HepG2 (cell line): Measurements from ENCODE around the gene PSAP. TPM values are rescaled to one million over a fixed set of nuclear protein-coding genes. Genes with fewer than 3 reads are reported as not detected.

ENCODE experiments used
- ATAC-seq: fragments of 200-7000 bp; cut with Tn5 transposase; 3 replicates; pipeline ENCODE4 v1.9.1; 2020; ENCODE audit warnings: mild to moderate bottlenecking, moderate library complexity
- BruUV-seq: library from RNA; stranded (reverse); fragments of 400-500 nt; replicated peaks from 2 replicates; lab custom pipeline; 2021; lab: Mats Ljungman, UMichigan
- CTCF ChIA-PET: fragments of 300-600 bp; formaldehyde crosslinking; extraction: SDS; loops from one replicate; lab custom pipeline; 2021; ENCODE audit warnings: low total read pairs, inconsistent platforms, low intra/inter-chr PET ratio; lab: Yijun Ruan, JAX
- POLR2A ChIA-PET: fragments of 350-600 bp; sonication (Branson Sonifier 250); formaldehyde crosslinking; loops from one replicate; lab custom pipeline; 2020; ENCODE audit warnings: antibody characterized with exemption, inconsistent platforms; lab: Yijun Ruan, JAX
- DNase-seq: peaks from one replicate; pipeline ENCODE4 v3.0.0-alpha.2; 2015; ENCODE audit warnings: low spot score
- FAIRE-seq: peaks from 3 replicates; lab custom pipeline; 2011; peaks lifted over from hg19 to GRCh38; lab: Jason Lieb, UNC
- H2AFZ ChIP-seq: one replicate; pipeline ENCODE4 v1.6.1; 2011; ENCODE audit warnings: low read length, inconsistent platforms
- H3K27ac ChIP-seq: fragments of 300-600 bp; 3 replicates; pipeline ENCODE4 v1.8.0; 2011; ENCODE audit warnings: mixed run types, mild to moderate bottlenecking, mixed read lengths, low read length, inconsistent platforms; ENCODE audit not compliant: insufficient read depth; ENCODE audit errors: extremely low read length
- H3K27me3 ChIP-seq, 2 experiments: fragments of 200-600 bp in 1 of 2; 2 replicates in 1 of 2; 3 replicates in 1 of 2; pipeline versions ENCODE4 v1.6.0 to v1.8.0; 2011; ENCODE audit warnings: low read length in 2 of 2, mild to moderate bottlenecking in 2 of 2, moderate library complexity in 2 of 2, inconsistent platforms in 1 of 2; ENCODE audit not compliant: insufficient read depth in 2 of 2, control insufficient read depth in 1 of 2
- H3K36me3 ChIP-seq, 2 experiments: fragments of 200-600 bp in 1 of 2; replicated peaks in 1 of 2; 2 replicates in 1 of 2; 3 replicates in 1 of 2; pipeline versions ENCODE4 v1.5.1 to v1.8.0; 2011; ENCODE audit warnings: low read length in 2 of 2, inconsistent platforms in 1 of 2; ENCODE audit not compliant: insufficient read depth in 2 of 2, control insufficient read depth in 1 of 2
- H3K4me1 ChIP-seq: 2 replicates; pipeline ENCODE4 v1.5.1; 2012; ENCODE audit warnings: low read length, inconsistent platforms; ENCODE audit not compliant: insufficient read depth
- H3K4me2 ChIP-seq: 2 replicates; pipeline ENCODE4 v1.6.0; 2011; ENCODE audit warnings: low read depth, low read length, inconsistent platforms
- H3K4me3 ChIP-seq, 3 experiments: fragments of 200-600 bp in 1 of 3; sonication (generic), shearing (Covaris generic) in 1 of 3; replicated peaks in 1 of 3; 2 replicates each; pipeline ENCODE4 v1.5.1; 2011 to 2016; ENCODE audit warnings: low read length in 3 of 3, inconsistent platforms in 2 of 3, low read depth in 2 of 3, mild to moderate bottlenecking in 2 of 3, control low read depth in 1 of 3, mixed read lengths in 1 of 3; ENCODE audit not compliant: insufficient read depth in 1 of 3
- H3K79me2 ChIP-seq: one replicate; pipeline ENCODE4 v1.6.1; 2011; ENCODE audit warnings: low read length, inconsistent platforms; ENCODE audit not compliant: insufficient read depth
- H3K9ac ChIP-seq: 2 replicates; pipeline ENCODE4 v1.6.0; 2011; ENCODE audit warnings: mild to moderate bottlenecking, low read depth, low read length, inconsistent platforms; ENCODE audit not compliant: insufficient read depth
- H3K9me3 ChIP-seq: 2 replicates; pipeline ENCODE4 v1.5.1; 2012; ENCODE audit warnings: mild to moderate bottlenecking, low read length
- H4K20me1 ChIP-seq: 2 replicates; pipeline ENCODE4 v1.6.0; 2011; ENCODE audit warnings: inconsistent platforms, mild to moderate bottlenecking, low read length, moderate library complexity; ENCODE audit not compliant: insufficient read depth
- ATRX ChIP-seq: sonication (generic); formaldehyde crosslinking; IDR thresholded peaks from 2 replicates; pipeline ENCODE4 v1.4.0; 2020; ENCODE audit warnings: missing genetic modification reagents, borderline replicate concordance
- DR1 ChIP-seq: sonication (generic); formaldehyde crosslinking; IDR thresholded peaks from 2 replicates; pipeline ENCODE4 v1.8.0; 2021; ENCODE audit warnings: mild to moderate bottlenecking, missing genetic modification reagents, inconsistent platforms
- FOXK2 ChIP-seq: fragments of 450-650 bp; IDR thresholded peaks from 2 replicates; pipeline ENCODE4 v1.6.1; 2016
- GPBP1L1 ChIP-seq: sonication (generic); formaldehyde crosslinking; IDR thresholded peaks from 2 replicates; pipeline ENCODE4 v1.5.0; 2020; ENCODE audit warnings: mild to moderate bottlenecking, missing genetic modification reagents
- HBP1 ChIP-seq: IDR thresholded peaks from 2 replicates; pipeline ENCODE4 v1.6.1; 2016; ENCODE audit warnings: low read depth, control low read depth
- HNF4G ChIP-seq, 2 experiments: sonication (generic) in 1 of 2; formaldehyde crosslinking in 1 of 2; IDR thresholded peaks; 2 replicates each; pipeline versions ENCODE4 v1.4.0 to v1.6.1; 2011 to 2020; ENCODE audit warnings: borderline replicate concordance in 2 of 2, low read depth in 2 of 2, mild to moderate bottlenecking in 2 of 2, low read length in 1 of 2, missing genetic modification reagents in 1 of 2, moderate library complexity in 1 of 2
- LCORL ChIP-seq, 2 experiments: fragments of 450-650 bp in 1 of 2; sonication (generic) in 1 of 2; formaldehyde crosslinking in 1 of 2; IDR thresholded peaks; 2 replicates each; pipeline versions ENCODE4 v1.5.0 to v1.6.1; 2017 to 2020; ENCODE audit warnings: antibody characterized with exemption in 1 of 2, missing genetic modification reagents in 1 of 2
- NCOA5 ChIP-seq: sonication (generic); formaldehyde crosslinking; IDR thresholded peaks from 2 replicates; pipeline ENCODE4 v1.4.0; 2020; ENCODE audit warnings: missing genetic modification reagents
- NFATC3 ChIP-seq: sonication (generic); formaldehyde crosslinking; IDR thresholded peaks from 2 replicates; pipeline ENCODE4 v1.5.1; 2020; ENCODE audit warnings: mild to moderate bottlenecking, missing genetic modification reagents
- PHB2 ChIP-seq: fragments of 450-650 bp; IDR thresholded peaks from 2 replicates; pipeline ENCODE4 v1.6.1; 2018; ENCODE audit not compliant: partially characterized antibody
- RCOR2 ChIP-seq: IDR thresholded peaks from 2 replicates; pipeline ENCODE4 v1.6.1; 2016; ENCODE audit warnings: missing biosample characterization, missing genetic modification reagents
- TMF1 ChIP-seq: sonication (generic); formaldehyde crosslinking; IDR thresholded peaks from 2 replicates; pipeline ENCODE4 v1.8.1; 2022; ENCODE audit warnings: low read depth, missing genetic modification reagents
- ZMYM2 ChIP-seq: sonication (generic); formaldehyde crosslinking; IDR thresholded peaks from 2 replicates; pipeline ENCODE4 v1.8.0; 2022; ENCODE audit warnings: mild to moderate bottlenecking, missing genetic modification reagents
- ZNF326 ChIP-seq: sonication (generic); formaldehyde crosslinking; IDR thresholded peaks from 2 replicates; pipeline ENCODE4 v1.4.0; 2020; ENCODE audit warnings: missing genetic modification reagents, borderline replicate concordance
- ZNF441 ChIP-seq: sonication (generic); formaldehyde crosslinking; IDR thresholded peaks from 2 replicates; pipeline ENCODE4 v1.7.0; 2021; ENCODE audit warnings: missing genetic modification reagents, borderline replicate concordance
- WGBS: methylation state at CpG from one replicate; pipeline ENCODE4 v1.1.6; 2017; ENCODE audit warnings: low lambda C conversion rate; 5-methylcytosine and 5-hydroxymethylcytosine counted together
- in situ Hi-C: cut with HindIII; loops from 2 replicates; pipeline ENCODE4 v1.10.0; 2017; ENCODE audit warnings: low pct_unique_long_range_greater_than_20kb; ENCODE audit not compliant: extremely low pct_ligation_motif_present
- intact Hi-C: fragments of 100-400 bp; cut with micrococcal nuclease; formaldehyde crosslinking; loops from one replicate; pipeline ENCODE4 v1.10.0; 2022; ENCODE audit not compliant: unreplicated experiment
- polyA plus RNA-seq, 8 experiments: library from polyadenylated mRNA; depleted of rRNA in 3 of 8; stranded (reverse) in 7 of 8; unstranded in 1 of 8; fragments of >200 nt; fragmentation: Illumina TruSeq in 4 of 8; extraction: Trizol in 4 of 8; gene quantifications; 2 replicates each; pipeline versions ENCODE4 v1.2.1 to v1.2.3, GENCODE V29; 2011 to 2016; ENCODE audit warnings: low read depth in 4 of 8, missing spikeins in 1 of 8, mixed read lengths in 1 of 8; ENCODE audit not compliant: insufficient read depth in 1 of 8
- total RNA-seq, 5 experiments: library from RNA; depleted of rRNA; stranded (reverse); fragments of >200 nt; fragmentation: Illumina TruSeq; extraction: Trizol; gene quantifications; 2 replicates each; pipeline ENCODE4 v1.2.3, GENCODE V29; 2016; ENCODE audit warnings: low read depth in 1 of 5

PSAP gene
- total and polyA plus RNA-seq, 2 of the 13 experiments (the other 11 are each of a cell fraction or from before 2014, with no cell fraction given): 323 to 643 TPM

GRCh38 chr10:71842422-71842821, 8.6 kb downstream of the PSAP start:
- no peak overlapping the region for H3K4me2 ChIP-seq
- H2AFZ ChIP-seq: no peak overlapping the region
- peaks cover 56% of the 10 kb centered on the region for H4K20me1 ChIP-seq
- no peak overlapping the region for H3K9ac ChIP-seq
- in situ Hi-C loops (no loop called here), intact Hi-C loops (no loop called here)
- ATAC-seq (no peak), FAIRE-seq (no peak), DNase-seq (no peak)
- H3K4me3 ChIP-seq: no peak overlapping the region
- WGBS: 47% methylated on average over 2 of the region's 2 CpGs
- H3K36me3 ChIP-seq: peaks cover 4 to 11% of the 10 kb centered on the region in 2 experiments; a peak in 4 of 5 replicates
- no TSS peak for BruUV-seq
- CTCF ChIA-PET: no interaction called here
- POLR2A ChIA-PET: interaction anchor here (1.8 kb wide), 1 partner anchor 9 kb away, joined by 4 read pairs; the partner anchor contains the start of gene PSAP
- no peak overlapping the region for H3K27ac ChIP-seq
- H3K79me2 ChIP-seq: peaks cover 95% of the 10 kb centered on the region
- TF ChIP-seq ATRX (no peak), FOXK2 (no peak), NFATC3 (CRISPR knock-in tag) (no peak), ZMYM2 (CRISPR knock-in tag) (no peak), GPBP1L1 (CRISPR knock-in tag) (no peak), DR1 (no peak), PHB2 (no peak), TMF1 (CRISPR knock-in tag) (no peak), ZNF441 (CRISPR knock-in tag) (no peak), RCOR2 (CRISPR knock-in tag) (no peak), LCORL (IDR thresholded peaks at IDR 0.05) (no peak), LCORL (CRISPR knock-in tag; IDR thresholded peaks at IDR 0.05) (no peak), HBP1 (CRISPR knock-in tag) (no peak), HNF4G (IDR thresholded peaks at IDR 0.05; ENCODE audit: borderline replicate concordance, low read depth, low read length) (no peak), HNF4G (CRISPR knock-in tag; IDR thresholded peaks at IDR 0.05; ENCODE audit: borderline replicate concordance, low read depth) (no peak), NCOA5 (CRISPR knock-in tag) (no peak), ZNF326 (no peak)
- no peaks in the 10 kb centered on the region for H3K9me3 ChIP-seq
- H3K4me1 ChIP-seq: peaks cover 36% of the 10 kb centered on the region
- H3K27me3 ChIP-seq: no peaks in the 10 kb centered on the region
